Esophagus muscularis mucosa (tissue), 4 donors: Measurements from ENCODE around the gene WEE2. TPM values are rescaled to one million over a fixed set of nuclear protein-coding genes. Genes with fewer than 3 reads are reported as not detected.

Source experiments
- DNase-seq: peaks from one replicate; pipeline ENCODE4 v3.0.0-alpha.2; 2017; ENCODE audit errors: extremely low spot score
- H3K27ac ChIP-seq, 4 donors: fragments of 200-600 bp; sonication (generic); replicated peaks in 1 of 4; 1 replicate in 3 of 4; 2 replicates in 1 of 4; pipeline ENCODE4 v1.5.1; 2016 to 2019; ENCODE audit warnings: mild to moderate bottlenecking in 1 of 4
- H3K27me3 ChIP-seq, 4 donors: fragments of 200-600 bp; sonication (generic); one replicate each; pipeline versions ENCODE4 v1.5.1 to v1.6.0; 2016 to 2019
- H3K36me3 ChIP-seq, 4 donors: fragments of 200-600 bp; sonication (generic); one replicate each; pipeline ENCODE4 v1.5.1; 2016 to 2019
- H3K4me1 ChIP-seq, 4 donors: fragments of 200-600 bp; sonication (generic); one replicate each; pipeline ENCODE4 v1.5.1; 2016 to 2019
- H3K4me3 ChIP-seq, 4 donors: fragments of 200-600 bp; sonication (generic); 1 replicate in 2 of 4; 2 replicates in 2 of 4; pipeline ENCODE4 v1.5.1; 2016 to 2019; ENCODE audit warnings: mild to moderate bottlenecking in 4 of 4, moderate library complexity in 1 of 4
- H3K9me3 ChIP-seq, 4 donors: fragments of 200-600 bp; sonication (generic); 1 replicate in 3 of 4; 2 replicates in 1 of 4; pipeline ENCODE4 v1.5.1; 2016 to 2019
- EP300 ChIP-seq: sonication (generic); formaldehyde crosslinking; IDR thresholded peaks from one replicate; pipeline ENCODE4 v1.6.1; 2017; ENCODE audit warnings: antibody characterized with exemption
- POLR2A ChIP-seq: fragments of 450-650 bp; IDR thresholded peaks from one replicate; pipeline ENCODE4 v1.6.1; 2017; ENCODE audit warnings: antibody characterized with exemption, moderate library complexity, mild to moderate bottlenecking, low read depth
- POLR2AphosphoS5 ChIP-seq, 2 donors: sonication (generic); formaldehyde crosslinking; IDR thresholded peaks; one replicate each; pipeline ENCODE4 v1.6.1; 2017; ENCODE audit warnings: antibody characterized with exemption in 2 of 2
- WGBS: methylation state at CpG from one replicate; pipeline ENCODE4 v1.1.5; 2018; 5-methylcytosine and 5-hydroxymethylcytosine counted together
- intact Hi-C: fragments of 100-400 bp; cut with DNase I; formaldehyde crosslinking; loops from one replicate; pipeline ENCODE4 v1.15.1; 2023
- total RNA-seq, 4 donors: library from RNA; depleted of rRNA; stranded (reverse); fragments of >200 nt; gene quantifications; one replicate each; pipeline versions ENCODE4 v1.1.0 to v1.2.1, GENCODE V29; 2016
- TF ChIP-seq, protein P1 (sequence below), 3 experiments: fragments of 200-600 bp in 2 of 3; fragments of 450-650 bp in 1 of 3; sonication (generic) in 2 of 3; IDR thresholded peaks; one replicate each; pipeline ENCODE4 v1.5.1; 2017 to 2019; ENCODE audit warnings: antibody characterized with exemption in 3 of 3, mild to moderate bottlenecking in 2 of 3, moderate library complexity in 1 of 3

The WEE2 gene
- total RNA-seq, 4 donors from 2014 or later = not detected

DNA sequence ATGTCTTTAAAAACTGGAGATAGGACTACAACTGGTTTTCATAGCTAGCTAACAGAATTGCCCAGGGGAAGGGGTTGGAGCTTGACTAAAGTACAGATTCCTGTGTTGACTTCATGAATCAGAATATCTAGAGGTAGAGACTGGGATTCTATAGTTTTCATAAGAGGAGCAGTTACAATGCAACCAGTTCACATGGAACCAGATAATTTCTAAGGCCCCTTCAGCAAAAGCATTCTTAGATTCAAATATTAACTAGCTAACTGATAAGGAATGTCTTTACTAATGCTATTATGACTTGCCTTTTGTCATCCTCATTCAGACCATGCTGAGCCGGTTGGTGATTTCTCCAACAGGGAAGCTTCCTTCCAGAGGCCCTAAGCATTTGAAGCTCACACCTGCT is 5.7 kb downstream of the WEE2 start:
- no peak overlapping the region for H3K4me3 ChIP-seq
- no peak overlapping the region for H3K27ac ChIP-seq
- intact Hi-C loops = no loop called here
- TF ChIP-seq EP300 = no peak
- no peak for TF ChIP-seq POLR2A
- TF ChIP-seq POLR2AphosphoS5 (IDR thresholded peaks at IDR 0.05) = no peak
- TF ChIP-seq, protein P1, sequence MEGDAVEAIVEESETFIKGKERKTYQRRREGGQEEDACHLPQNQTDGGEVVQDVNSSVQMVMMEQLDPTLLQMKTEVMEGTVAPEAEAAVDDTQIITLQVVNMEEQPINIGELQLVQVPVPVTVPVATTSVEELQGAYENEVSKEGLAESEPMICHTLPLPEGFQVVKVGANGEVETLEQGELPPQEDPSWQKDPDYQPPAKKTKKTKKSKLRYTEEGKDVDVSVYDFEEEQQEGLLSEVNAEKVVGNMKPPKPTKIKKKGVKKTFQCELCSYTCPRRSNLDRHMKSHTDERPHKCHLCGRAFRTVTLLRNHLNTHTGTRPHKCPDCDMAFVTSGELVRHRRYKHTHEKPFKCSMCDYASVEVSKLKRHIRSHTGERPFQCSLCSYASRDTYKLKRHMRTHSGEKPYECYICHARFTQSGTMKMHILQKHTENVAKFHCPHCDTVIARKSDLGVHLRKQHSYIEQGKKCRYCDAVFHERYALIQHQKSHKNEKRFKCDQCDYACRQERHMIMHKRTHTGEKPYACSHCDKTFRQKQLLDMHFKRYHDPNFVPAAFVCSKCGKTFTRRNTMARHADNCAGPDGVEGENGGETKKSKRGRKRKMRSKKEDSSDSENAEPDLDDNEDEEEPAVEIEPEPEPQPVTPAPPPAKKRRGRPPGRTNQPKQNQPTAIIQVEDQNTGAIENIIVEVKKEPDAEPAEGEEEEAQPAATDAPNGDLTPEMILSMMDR (IDR thresholded peaks at IDR 0.05) = no peak
- WGBS = 75% methylated on average over 1 of the region's 1 CpG
- H3K36me3 ChIP-seq = no peaks in the 10 kb centered on the region
- DNase-seq = no peak
- no peaks in the 10 kb centered on the region for H3K9me3 ChIP-seq
- no peaks in the 10 kb centered on the region for H3K4me1 ChIP-seq
- H3K27me3 ChIP-seq = no peaks in the 10 kb centered on the region

GRCh38 chr7:141714571-141714970 is 6.4 kb downstream of the WEE2 start:
- TF ChIP-seq, protein P1 (IDR thresholded peaks at IDR 0.05) = no peak
- TF ChIP-seq POLR2A = no peak
- TF ChIP-seq EP300 = no peak
- no peak for TF ChIP-seq POLR2AphosphoS5 (IDR thresholded peaks at IDR 0.05)
- no peak for DNase-seq
- H3K36me3 ChIP-seq = no peaks in the 10 kb centered on the region
- no peaks in the 10 kb centered on the region for H3K9me3 ChIP-seq
- WGBS = 73% methylated on average over 2 of the region's 2 CpGs
- H3K27me3 ChIP-seq = no peaks in the 10 kb centered on the region
- no peak overlapping the region for H3K27ac ChIP-seq
- intact Hi-C loops = no loop called here
- H3K4me3 ChIP-seq = no peak overlapping the region
- H3K4me1 ChIP-seq = no peaks in the 10 kb centered on the region

GRCh38 chr7:141715018-141715417 is 6.9 kb downstream of the WEE2 start:
- 79% methylated on average over 4 of the region's 4 CpGs for WGBS
- Histone ChIP-seq H3K27me3 (no peaks in the 10 kb centered on the region), H3K4me1 (no peaks in the 10 kb centered on the region), H3K4me3 (no peak overlapping the region), H3K36me3 (no peaks in the 10 kb centered on the region), H3K27ac (no peak overlapping the region), H3K9me3 (no peaks in the 10 kb centered on the region)
- intact Hi-C loops = no loop called here
- TF ChIP-seq, protein P1 (IDR thresholded peaks at IDR 0.05) = no peak
- TF ChIP-seq POLR2AphosphoS5 (IDR thresholded peaks at IDR 0.05) (no peak), EP300 (no peak), POLR2A (no peak)
- no peak for DNase-seq

DNA sequence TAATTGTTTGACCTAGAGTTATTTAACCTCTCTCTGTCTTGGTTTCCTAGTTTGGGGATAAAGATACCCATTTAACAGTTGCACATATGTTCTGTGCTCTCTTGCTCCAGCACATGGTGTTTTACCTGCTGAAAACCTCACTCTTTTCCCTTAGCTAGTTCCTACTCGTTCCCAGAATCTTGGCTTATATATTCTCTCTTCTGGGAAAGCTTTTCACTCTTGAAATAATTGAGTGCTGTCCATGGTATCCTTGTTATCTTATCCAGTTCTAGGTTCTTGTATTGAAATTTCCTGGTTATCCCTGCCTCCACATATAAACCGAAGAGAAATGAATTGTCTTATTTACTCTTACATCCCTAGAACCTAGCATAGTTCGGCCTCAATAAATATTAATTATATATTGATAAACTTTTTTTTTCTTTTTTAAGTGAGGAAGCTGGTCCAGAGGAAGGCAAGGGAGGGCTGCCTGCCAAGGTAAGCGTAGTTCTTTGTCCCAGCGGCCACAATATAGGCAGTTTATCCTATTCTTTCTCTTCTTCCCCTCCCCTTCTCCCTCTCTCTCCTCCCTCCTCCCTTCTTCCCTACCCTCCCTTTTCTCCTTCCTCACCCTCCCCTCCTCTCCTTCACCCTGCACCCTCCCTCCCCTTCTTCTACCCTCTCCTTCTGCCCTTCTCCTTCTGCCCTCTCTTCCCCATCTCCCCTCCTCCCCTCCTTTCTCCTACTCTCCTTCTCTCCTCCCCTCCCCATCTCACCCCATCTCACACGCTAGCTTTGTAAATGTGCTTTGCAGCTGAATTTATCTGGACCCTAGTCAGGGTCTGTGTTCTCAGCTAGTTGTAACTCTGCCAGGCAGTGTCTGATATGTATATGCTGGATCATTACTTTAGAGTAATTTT is 7.9 kb downstream of the WEE2 start:
- Histone ChIP-seq H3K9me3 (no peaks in the 10 kb centered on the region), H3K4me3 (no peak overlapping the region), H3K27ac (no peak overlapping the region), H3K27me3 (no peaks in the 10 kb centered on the region), H3K4me1 (no peaks in the 10 kb centered on the region), H3K36me3 (no peaks in the 10 kb centered on the region)
- intact Hi-C loops = no loop called here
- WGBS = 79% methylated on average over 6 of the region's 6 CpGs
- TF ChIP-seq POLR2AphosphoS5 (IDR thresholded peaks at IDR 0.05) (no peak), EP300 (no peak), POLR2A (no peak)
- TF ChIP-seq, protein P1 (IDR thresholded peaks at IDR 0.05) = no peak
- no peak for DNase-seq
